ENCODE results near the gene PLA2G2D.

- TF ChIP-seq CTCF (tag by site-specific recombination; IDR thresholded peaks at IDR 0.05) (no peak), ZNF157 (tag by site-specific recombination; IDR thresholded peaks at IDR 0.05) (no peak), YY1 (tag by site-specific recombination; IDR thresholded peaks at IDR 0.05) (no peak), ZNF280C (tag by site-specific recombination; IDR thresholded peaks at IDR 0.05) (no peak), ZNF704 (tag by site-specific recombination; IDR thresholded peaks at IDR 0.05) (no peak), ZBTB8A (tag by site-specific recombination; IDR thresholded peaks at IDR 0.05) (no peak), ATF2 (tag by site-specific recombination; IDR thresholded peaks at IDR 0.05; ENCODE audit: low read depth) (no peak), TCF7L2 (IDR thresholded peaks at IDR 0.05; ENCODE audit: borderline replicate concordance, low read depth, low read length) (no peak), ZSCAN5A (tag by site-specific recombination; IDR thresholded peaks at IDR 0.05) (no peak), WT1 (tag by site-specific recombination; IDR thresholded peaks at IDR 0.05) (no peak)
Observed at GRCh38 chr1:20110679-20111078, 8.7 kb downstream of the PLA2G2D start.

Data from HEK293 (cell line).